Measurements from ENCODE around the gene CD6. TPM values are rescaled to one million over a fixed set of nuclear protein-coding genes. Genes with fewer than 3 reads are reported as not detected.

Gene CD6
- total and polyA plus RNA-seq, 2 donors (not counting 3 experiments of a cell fraction or from before 2014, with no cell fraction given) = not detected

GRCh38 chr11:61018059-61018458 is 46.6 kb downstream of the CD6 start:
- no peak for FAIRE-seq

GRCh38 chr11:61019037-61019831 is 47.8 kb downstream of the CD6 start:
- BruUV-seq (replicated peaks) = no TSS peak
- CTCF ChIA-PET = interaction anchor here (1.2 kb wide), 1 partner anchor 12 kb away, joined by 3 read pairs; no protein-coding TSS in a partner anchor
- dilution Hi-C loops (cut with MboI; ENCODE audit: extremely low pct_ligation_motif_present, low sequenced_read_pairs) = no loop called here

More at GRCh38 chr11:61018059-61018458, 46.6 kb downstream of the CD6 start:
- dilution Hi-C loops (cut with MboI; ENCODE audit: extremely low pct_ligation_motif_present, low sequenced_read_pairs) (no loop called here), intact Hi-C loops (cut with micrococcal nuclease) (no loop called here)
- Histone ChIP-seq H3K27me3 (ENCODE audit: control insufficient read depth in 2 of 2, insufficient read depth in 2 of 2, low read length in 2 of 2) (peaks cover 0 to 5% of the 10 kb centered on the region in 2 experiments), H3K4me3 (replicated peaks in 1 of 3; ENCODE audit: insufficient read depth in 1 of 3, low read depth in 1 of 3, low read length in 3 of 3) (no peak overlapping the region), H3K27ac (ENCODE audit: insufficient read depth, low read depth, low read length) (no peak overlapping the region), H3K4me1 (ENCODE audit: control insufficient read depth, extremely low read depth, insufficient read depth, low read length) (no peaks in the 10 kb centered on the region), H3K4me2 (ENCODE audit: insufficient read depth, low read length) (no peak overlapping the region), H3K36me3 (ENCODE audit: control insufficient read depth in 2 of 2, extremely low read depth in 1 of 2, insufficient read depth in 2 of 2, low read length in 2 of 2) (no peaks in the 10 kb centered on the region), H3K9me1 (replicated peaks; ENCODE audit: control insufficient read depth, extremely low read depth, insufficient read depth, low read length) (no peaks in the 10 kb centered on the region), H3K9ac (replicated peaks; ENCODE audit: extremely low read depth, insufficient read depth, low read length) (no peak overlapping the region), H2AFZ (ENCODE audit: low read depth, low read length) (no peak overlapping the region), H3K79me2 (ENCODE audit: control insufficient read depth, insufficient read depth, low read length) (no peaks in the 10 kb centered on the region), H4K20me1 (replicated peaks; ENCODE audit: control insufficient read depth, extremely low read depth, insufficient read depth, low read length) (no peaks in the 10 kb centered on the region), H3K9me3 (replicated peaks; ENCODE audit: control insufficient read depth, insufficient read depth, low read length) (no peaks in the 10 kb centered on the region)
- BruUV-seq (replicated peaks) = no TSS peak
- ChIA-PET CTCF (interaction anchor here (1.2 kb wide), 1 partner anchor 11 kb away, joined by 3 read pairs; no protein-coding TSS in a partner anchor), POLR2A (no interaction called here)
- no peak for DNase-seq (ENCODE audit: low read depth, low spot score)
- TF ChIP-seq FOS (IDR thresholded peaks at IDR 0.05; ENCODE audit: borderline replicate concordance, insufficient read depth, low read length) = no peak
- TF ChIP-seq JUN (IDR thresholded peaks at IDR 0.05; ENCODE audit: borderline replicate concordance, insufficient read depth, insufficient read length, low read depth) = no peak
- no peak for TF ChIP-seq MYC (IDR thresholded peaks at IDR 0.05; ENCODE audit: low read depth, low read length)

More at GRCh38 chr11:61019037-61019831, 47.8 kb downstream of the CD6 start:
- no peaks in the 10 kb centered on the region for H3K9me3 ChIP-seq (replicated peaks; ENCODE audit: control insufficient read depth, insufficient read depth, low read length)
- no peak overlapping the region for H2AFZ ChIP-seq (ENCODE audit: low read depth, low read length)
- H3K36me3 ChIP-seq (ENCODE audit: control insufficient read depth in 2 of 2, extremely low read depth in 1 of 2, insufficient read depth in 2 of 2, low read length in 2 of 2) = no peaks in the 10 kb centered on the region
- intact Hi-C loops (cut with micrococcal nuclease) = no loop called here
- POLR2A ChIA-PET = no interaction called here
- no peaks in the 10 kb centered on the region for H3K79me2 ChIP-seq (ENCODE audit: control insufficient read depth, insufficient read depth, low read length)
- H3K27me3 ChIP-seq (ENCODE audit: control insufficient read depth in 2 of 2, insufficient read depth in 2 of 2, low read length in 2 of 2) = peaks cover 2 to 5% of the 10 kb centered on the region in 2 experiments
- FAIRE-seq = no peak
- no peaks in the 10 kb centered on the region for H3K9me1 ChIP-seq (replicated peaks; ENCODE audit: control insufficient read depth, extremely low read depth, insufficient read depth, low read length)
- H3K9ac ChIP-seq (replicated peaks; ENCODE audit: extremely low read depth, insufficient read depth, low read length) = no peak overlapping the region
- DNase-seq (ENCODE audit: low read depth, low spot score) = no peak
- no peaks in the 10 kb centered on the region for H4K20me1 ChIP-seq (replicated peaks; ENCODE audit: control insufficient read depth, extremely low read depth, insufficient read depth, low read length)
- H3K4me3 ChIP-seq (replicated peaks in 1 of 3; ENCODE audit: insufficient read depth in 1 of 3, low read depth in 1 of 3, low read length in 3 of 3) = no peak overlapping the region
- TF ChIP-seq POLR2A (IDR thresholded peaks at IDR 0.05; ENCODE audit: low read depth, low read length) = no peak
- TF ChIP-seq JUN (IDR thresholded peaks at IDR 0.05; ENCODE audit: borderline replicate concordance, insufficient read depth, insufficient read length, low read depth) = no peak
- TF ChIP-seq POLR2AphosphoS5 (IDR thresholded peaks at IDR 0.05; ENCODE audit: insufficient read depth, low read depth, low read length) = no peak
- no peak for TF ChIP-seq EZH2 (IDR thresholded peaks at IDR 0.05; ENCODE audit: borderline replicate concordance, low read depth, low read length, severe bottlenecking)
- TF ChIP-seq GATA2 (IDR thresholded peaks at IDR 0.05; ENCODE audit: insufficient read depth, insufficient read length, low read depth, low read length) = no peak
- TF ChIP-seq MAX (IDR thresholded peaks at IDR 0.05; ENCODE audit: insufficient read depth, insufficient read length) = no peak
- no peak for TF ChIP-seq CTCF (IDR thresholded peaks at IDR 0.05; ENCODE audit: extremely low read depth in 1 of 2, insufficient read depth in 1 of 2, low read depth in 1 of 2, low read length in 2 of 2)
- no peak overlapping the region for H3K4me2 ChIP-seq (ENCODE audit: insufficient read depth, low read length)
- no peaks in the 10 kb centered on the region for H3K4me1 ChIP-seq (ENCODE audit: control insufficient read depth, extremely low read depth, insufficient read depth, low read length)
- H3K27ac ChIP-seq (ENCODE audit: insufficient read depth, low read depth, low read length) = no peak overlapping the region
